BLaER1 (cell line): ENCODE measurements around the gene SPTLC1.
"Not testable (repeated sequence)": the region's sequence is repeated elsewhere in the genome, so short reads cannot be mapped to it uniquely, and the experiment has no call there.

Experiments used
- H3K27ac ChIP-seq: shearing (Covaris generic); formaldehyde crosslinking; 2 replicates; pipeline ENCODE4 v1.8.1; 2022
- H3K27me3 ChIP-seq: shearing (Covaris generic); formaldehyde crosslinking; 2 replicates; pipeline ENCODE4 v1.8.1; 2022
- H3K36me3 ChIP-seq: shearing (Covaris generic); formaldehyde crosslinking; 2 replicates; pipeline ENCODE4 v1.8.1; 2022
- H3K4me1 ChIP-seq: shearing (Covaris generic); formaldehyde crosslinking; 2 replicates; pipeline ENCODE4 v1.8.1; 2022
- H3K4me2 ChIP-seq: shearing (Covaris generic); formaldehyde crosslinking; 2 replicates; pipeline ENCODE4 v1.8.1; 2022
- H3K4me3 ChIP-seq: shearing (Covaris generic); formaldehyde crosslinking; 2 replicates; pipeline ENCODE4 v1.8.1; 2022
- H3K9ac ChIP-seq: shearing (Covaris generic); formaldehyde crosslinking; 2 replicates; pipeline ENCODE4 v1.8.1; 2022
- H3K9me3 ChIP-seq: shearing (Covaris generic); formaldehyde crosslinking; 2 replicates; pipeline ENCODE4 v1.8.1; 2022
- H4K20me1 ChIP-seq: shearing (Covaris generic); formaldehyde crosslinking; 2 replicates; pipeline ENCODE4 v1.8.1; 2022
- Cebpa-rat ChIP-seq: shearing (Covaris generic); IDR thresholded peaks from 2 replicates; pipeline ENCODE4 v1.8.1; 2022

The SPTLC1 gene

GRCh38 chr9:92140074-92140753 lies 25.0 kb upstream of the SPTLC1 start:
- no peak for TF ChIP-seq Cebpa-rat
- H3K27me3 ChIP-seq: peaks cover 41% of the 10 kb centered on the region
- H3K9me3 ChIP-seq: no peaks in the 10 kb centered on the region
- H3K4me2 ChIP-seq: peak overlapping the region; percentile 28; the same call in 1 of the 2 replicates
- H3K36me3 ChIP-seq: no peaks in the 10 kb centered on the region
- no peak overlapping the region for H3K4me3 ChIP-seq
- no peak overlapping the region for H3K27ac ChIP-seq
- H4K20me1 ChIP-seq: 0 out of 2 replicates have a peak, but pooled peaks cover 5% of the 10 kb centered on the region
- H3K9ac ChIP-seq: no peak overlapping the region
- H3K4me1 ChIP-seq: peaks cover 18% of the 10 kb centered on the region

GRCh38 chr9:92138960-92139540 lies 23.8 kb upstream of the SPTLC1 start:
- not testable (repeated sequence) for H4K20me1 ChIP-seq, H3K9me3 ChIP-seq, H3K36me3 ChIP-seq, H3K4me3 ChIP-seq, H3K4me2 ChIP-seq, H3K9ac ChIP-seq, H3K27ac ChIP-seq
- peaks cover 18% of the 10 kb centered on the region for H3K4me1 ChIP-seq
- peaks cover 39% of the 10 kb centered on the region for H3K27me3 ChIP-seq

DNA sequence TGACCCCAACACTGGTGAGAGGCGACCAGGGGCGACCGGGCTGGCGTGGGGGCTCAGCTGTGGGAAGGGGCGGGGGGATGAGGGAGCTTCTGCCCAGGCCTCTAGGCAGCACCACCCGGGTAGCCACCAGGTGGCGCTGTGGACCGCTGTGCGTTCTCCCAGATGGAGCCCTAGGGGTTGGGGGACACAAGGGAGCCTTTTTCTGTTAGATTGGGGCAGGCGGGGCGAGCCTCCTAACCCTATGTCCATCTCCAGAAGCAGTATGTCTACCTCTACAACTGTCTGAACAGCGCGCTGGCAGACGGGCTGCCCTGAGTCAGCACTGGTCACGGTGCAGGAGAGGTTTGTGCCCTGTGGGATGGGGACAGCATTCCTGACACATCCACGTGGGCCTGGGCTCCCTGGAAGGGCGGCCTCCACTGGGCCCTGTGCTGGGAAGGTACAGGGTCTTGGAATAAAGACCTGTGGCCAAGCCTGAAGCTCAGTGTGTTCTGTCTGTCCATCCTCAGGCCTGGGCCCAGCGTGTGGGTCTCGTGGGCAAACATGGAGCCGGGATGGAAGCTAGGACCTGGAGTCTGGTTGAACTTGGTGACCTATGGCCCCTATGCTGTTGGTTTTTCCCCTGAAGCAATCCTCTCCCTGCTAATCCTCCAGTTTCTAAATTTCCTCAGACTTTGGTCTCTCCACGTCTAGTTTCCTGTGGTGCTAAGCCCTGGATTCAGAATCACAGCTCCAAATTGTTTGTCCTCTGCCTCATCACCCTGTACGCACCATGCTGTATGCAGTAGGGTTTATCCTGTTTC lies 23.1 kb upstream of the SPTLC1 start:
- H4K20me1 ChIP-seq: 0 out of 2 replicates have a peak, but pooled peaks cover 5% of the 10 kb centered on the region
- no peak overlapping the region for H3K4me3 ChIP-seq
- peaks cover 33% of the 10 kb centered on the region for H3K27me3 ChIP-seq
- peaks cover 18% of the 10 kb centered on the region for H3K4me1 ChIP-seq
- no peaks in the 10 kb centered on the region for H3K36me3 ChIP-seq
- TF ChIP-seq Cebpa-rat: no peak
- H3K27ac ChIP-seq: no peak overlapping the region
- H3K9me3 ChIP-seq: no peaks in the 10 kb centered on the region
- H3K4me2 ChIP-seq: no peak overlapping the region
- H3K9ac ChIP-seq: no peak overlapping the region

DNA sequence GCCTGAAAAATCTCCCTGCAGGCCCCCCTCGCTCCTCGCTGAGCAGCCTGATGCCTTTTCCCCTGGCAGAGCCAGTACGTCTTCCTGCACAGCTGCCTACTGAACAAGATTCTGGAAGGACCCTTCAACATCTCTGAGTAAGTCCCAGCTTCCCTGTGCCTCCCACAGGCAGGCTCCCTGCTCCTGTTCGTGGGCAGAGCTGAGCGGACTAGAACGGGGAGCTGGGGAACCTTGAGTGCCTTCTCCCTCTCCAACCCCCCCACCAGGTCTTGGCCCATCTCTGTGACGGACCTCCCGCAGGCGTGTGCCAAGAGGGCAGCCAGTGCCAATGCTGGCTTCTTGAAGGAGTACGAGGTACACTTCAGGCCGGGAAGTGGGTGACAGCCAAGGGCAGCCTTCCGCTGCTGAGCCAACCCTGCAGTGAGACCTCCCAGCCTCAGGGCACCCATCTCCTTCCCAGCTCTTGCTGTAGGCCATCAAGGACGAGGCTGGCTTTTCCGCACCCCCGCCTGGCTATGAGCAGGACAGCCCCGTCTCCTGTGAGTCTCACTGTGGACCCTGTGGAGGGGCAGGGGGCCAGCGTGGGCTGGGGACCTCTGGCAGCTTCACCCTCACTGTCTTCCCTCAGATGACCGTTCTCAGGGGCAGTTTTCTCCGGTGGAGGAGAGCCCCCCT lies 21.1 kb upstream of the SPTLC1 start:
- H3K27ac ChIP-seq: no peak overlapping the region
- no peak overlapping the region for H3K4me2 ChIP-seq
- H3K4me1 ChIP-seq: peaks cover 5% of the 10 kb centered on the region; the same call in 1 of the 2 replicates
- peaks cover 13% of the 10 kb centered on the region for H3K27me3 ChIP-seq
- no peak for TF ChIP-seq Cebpa-rat
- H3K4me3 ChIP-seq: no peak overlapping the region
- H4K20me1 ChIP-seq: 0 out of 2 replicates have a peak, but pooled peaks cover 5% of the 10 kb centered on the region
- no peaks in the 10 kb centered on the region for H3K36me3 ChIP-seq
- no peak overlapping the region for H3K9ac ChIP-seq
- H3K9me3 ChIP-seq: peaks cover 5% of the 10 kb centered on the region

DNA sequence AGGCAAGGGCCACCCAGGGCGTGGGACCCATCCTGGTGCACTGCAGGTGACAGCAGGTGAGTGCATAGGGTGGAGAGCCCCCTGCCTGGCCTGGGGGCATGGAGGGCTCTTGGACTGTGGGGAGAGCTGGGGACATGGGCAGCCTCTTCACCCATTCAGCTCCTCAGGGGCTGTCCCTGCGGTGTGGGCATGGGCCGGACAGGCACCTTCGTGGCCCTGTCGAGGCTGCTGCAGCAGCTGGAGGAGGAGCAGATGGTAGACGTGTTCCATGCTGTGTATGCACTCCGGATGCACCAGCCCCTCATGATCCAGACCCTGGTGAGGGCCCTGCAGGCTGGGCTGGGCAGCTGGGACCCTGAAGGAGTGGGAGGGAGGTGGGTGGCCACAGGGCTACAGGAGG lies 20.4 kb upstream of the SPTLC1 start:
- no peak overlapping the region for H3K27ac ChIP-seq
- peaks cover 6% of the 10 kb centered on the region for H3K27me3 ChIP-seq
- 0 out of 2 replicates have a peak, but pooled peaks cover 2% of the 10 kb centered on the region for H4K20me1 ChIP-seq
- peaks cover 3% of the 10 kb centered on the region; the same call in 1 of the 2 replicates for H3K4me1 ChIP-seq
- TF ChIP-seq Cebpa-rat: no peak
- peaks cover 10% of the 10 kb centered on the region for H3K9me3 ChIP-seq
- no peak overlapping the region for H3K9ac ChIP-seq
- H3K36me3 ChIP-seq: no peaks in the 10 kb centered on the region
- no peak overlapping the region for H3K4me3 ChIP-seq
- H3K4me2 ChIP-seq: no peak overlapping the region

- no peaks in the 10 kb centered on the region for H3K4me1 ChIP-seq
- no peaks in the 10 kb centered on the region for H3K27me3 ChIP-seq
- H3K27ac ChIP-seq: no peak overlapping the region
- H3K9me3 ChIP-seq: peaks cover 16% of the 10 kb centered on the region
- TF ChIP-seq Cebpa-rat: no peak
- H3K4me3 ChIP-seq: no peak overlapping the region
- H4K20me1 ChIP-seq: no peaks in the 10 kb centered on the region
- H3K9ac ChIP-seq: no peak overlapping the region
- H3K36me3 ChIP-seq: no peaks in the 10 kb centered on the region
- no peak overlapping the region for H3K4me2 ChIP-seq
Observed at GRCh38 chr9:92133949-92134604, 18.9 kb upstream of the SPTLC1 start.

DNA sequence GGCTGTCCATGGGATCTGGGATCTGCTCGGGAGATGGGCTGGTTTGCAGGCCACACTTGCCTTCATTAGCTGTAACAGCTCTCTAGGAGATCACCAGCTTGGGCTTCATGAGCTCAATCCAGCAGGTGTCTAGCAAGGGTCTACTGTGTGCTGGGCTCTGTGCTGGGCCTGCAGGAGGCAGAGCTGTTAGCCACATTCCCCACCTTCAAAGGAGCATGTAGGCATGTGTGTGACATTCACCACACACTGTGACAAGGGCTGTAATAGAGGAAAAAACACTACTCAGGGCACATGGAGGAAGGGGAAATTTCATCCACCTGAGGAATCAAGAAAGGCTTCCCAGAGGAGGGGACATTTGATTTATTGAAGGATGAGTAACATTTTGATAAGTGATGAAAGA lies 17.7 kb upstream of the SPTLC1 start:
- H3K27me3 ChIP-seq, H3K27ac ChIP-seq, H4K20me1 ChIP-seq, H3K4me2 ChIP-seq, H3K9ac ChIP-seq, H3K4me3 ChIP-seq, H3K4me1 ChIP-seq, H3K36me3 ChIP-seq: not testable (repeated sequence)
- H3K9me3 ChIP-seq: peaks cover 16% of the 10 kb centered on the region

DNA sequence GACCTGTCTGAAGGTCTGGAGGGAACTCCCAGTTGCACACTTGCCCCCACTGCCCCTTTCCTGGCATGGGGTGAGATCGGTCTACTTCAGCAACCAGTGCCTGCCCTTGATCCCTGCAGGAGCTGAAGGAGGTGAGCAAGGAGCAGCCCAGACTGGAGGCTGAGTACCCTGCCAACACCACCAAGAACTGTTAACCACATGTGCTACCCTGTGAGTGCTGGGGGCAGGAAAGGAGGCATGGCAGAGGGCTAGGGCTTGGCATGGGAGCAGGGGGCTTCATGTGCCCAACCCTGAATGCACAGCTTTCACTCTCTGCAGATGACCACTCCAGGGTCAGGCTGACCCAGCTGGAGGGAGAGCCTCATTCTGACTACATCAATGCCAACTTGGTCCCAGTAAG lies 17.3 kb upstream of the SPTLC1 start:
- H3K4me1 ChIP-seq: no peaks in the 10 kb centered on the region
- no peak for TF ChIP-seq Cebpa-rat
- no peaks in the 10 kb centered on the region for H4K20me1 ChIP-seq
- no peak overlapping the region for H3K4me3 ChIP-seq
- H3K27ac ChIP-seq: no peak overlapping the region
- no peak overlapping the region for H3K9ac ChIP-seq
- H3K9me3 ChIP-seq: peaks cover 16% of the 10 kb centered on the region
- no peak overlapping the region for H3K4me2 ChIP-seq
- no peaks in the 10 kb centered on the region for H3K36me3 ChIP-seq
- no peaks in the 10 kb centered on the region for H3K27me3 ChIP-seq

DNA sequence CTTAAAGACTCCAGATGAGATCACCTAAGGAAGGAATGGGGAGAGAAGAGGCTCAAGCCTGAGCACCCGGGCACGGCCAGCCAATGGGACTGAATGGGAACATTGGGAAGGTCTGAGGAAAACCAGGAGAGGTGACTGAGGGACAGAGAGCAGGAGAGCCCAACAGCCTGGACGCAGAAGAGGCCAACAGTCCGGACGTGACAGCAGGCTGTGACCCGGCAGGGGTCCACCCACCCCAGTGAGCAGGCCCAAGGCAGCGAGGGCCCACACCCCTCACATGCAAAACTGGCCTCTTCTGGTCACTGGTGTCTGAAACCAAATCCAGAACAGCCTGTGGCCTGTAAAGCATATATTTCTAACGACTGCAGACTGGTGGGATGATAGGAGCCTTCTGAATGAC lies 7.6 kb upstream of the SPTLC1 start:
- no peak overlapping the region for H3K4me3 ChIP-seq
- TF ChIP-seq Cebpa-rat: no peak
- no peaks in the 10 kb centered on the region for H3K9me3 ChIP-seq
- H3K27me3 ChIP-seq: no peaks in the 10 kb centered on the region
- H3K4me1 ChIP-seq: no peaks in the 10 kb centered on the region
- no peaks in the 10 kb centered on the region for H4K20me1 ChIP-seq
- no peak overlapping the region for H3K9ac ChIP-seq
- H3K27ac ChIP-seq: no peak overlapping the region
- no peaks in the 10 kb centered on the region for H3K36me3 ChIP-seq
- H3K4me2 ChIP-seq: no peak overlapping the region
